ENCODE results near the gene GHRH. TPM values are rescaled to one million over a fixed set of nuclear protein-coding genes. Genes with fewer than 3 reads are reported as not detected.

Gene GHRH
- total RNA-seq: not detected

- no peak for DNase-seq (ENCODE audit: low spot score)
Measured at GRCh38 chr20:37261714-37262113, at the start of gene GHRH. Gene GHRH, minus strand, starts transcription at chr20:37261814. Its CDS starts 4,925 bp downstream, at chr20:37256889.

GRCh38 chr20:37310951-37311350 is 49.3 kb upstream of the GHRH start:
- no peak for DNase-seq (ENCODE audit: low spot score)

- peak; percentile 75 for DNase-seq (ENCODE audit: low spot score)
Measured at GRCh38 chr20:37309936-37310590, 48.4 kb upstream of the GHRH start.

- DNase-seq (ENCODE audit: low spot score): no peak
Measured at GRCh38 chr20:37309290-37309689, 47.7 kb upstream of the GHRH start.

GRCh38 chr20:37308086-37309050 is 46.8 kb upstream of the GHRH start:
- DNase-seq (ENCODE audit: low spot score): no peak

GRCh38 chr20:37305839-37306238 is 44.2 kb upstream of the GHRH start:
- no peak for DNase-seq (ENCODE audit: low spot score)

- no peak for DNase-seq (ENCODE audit: low spot score)
Measured at GRCh38 chr20:37305079-37305478, 43.5 kb upstream of the GHRH start.

GRCh38 chr20:37303637-37304036 is 42.0 kb upstream of the GHRH start:
- DNase-seq (ENCODE audit: low spot score): no peak

GRCh38 chr20:37302981-37303380 is 41.4 kb upstream of the GHRH start:
- no peak for DNase-seq (ENCODE audit: low spot score)

- no peak for DNase-seq (ENCODE audit: low spot score)
Measured at GRCh38 chr20:37301558-37301957, 39.9 kb upstream of the GHRH start.

- no peak for DNase-seq (ENCODE audit: low spot score)
Measured at GRCh38 chr20:37301120-37301519, 39.5 kb upstream of the GHRH start.

- DNase-seq (ENCODE audit: low spot score): no peak
Measured at GRCh38 chr20:37299718-37300528, 38.3 kb upstream of the GHRH start.

- no peak for DNase-seq (ENCODE audit: low spot score)
Measured at GRCh38 chr20:37298190-37298939, 36.8 kb upstream of the GHRH start.

GRCh38 chr20:37297066-37297736 is 35.6 kb upstream of the GHRH start:
- no peak for DNase-seq (ENCODE audit: low spot score)

- no peak for DNase-seq (ENCODE audit: low spot score)
Measured at GRCh38 chr20:37296371-37296770, 34.8 kb upstream of the GHRH start.

GRCh38 chr20:37295595-37295994 is 34.0 kb upstream of the GHRH start:
- DNase-seq (ENCODE audit: low spot score): no peak

GRCh38 chr20:37295001-37295400 is 33.4 kb upstream of the GHRH start:
- no peak for DNase-seq (ENCODE audit: low spot score)

GRCh38 chr20:37294262-37294981 is 32.8 kb upstream of the GHRH start:
- DNase-seq (ENCODE audit: low spot score): no peak

GRCh38 chr20:37293301-37293943 is 31.8 kb upstream of the GHRH start:
- DNase-seq (ENCODE audit: low spot score): no peak

GRCh38 chr20:37291724-37292126 is 30.1 kb upstream of the GHRH start:
- no peak for DNase-seq (ENCODE audit: low spot score)
